Measurements from ENCODE around the gene CASR.

CASR gene

GRCh38 chr3:122217901-122218300, 34.4 kb downstream of the CASR start:
- FAIRE-seq = no peak

GRCh38 chr3:122219242-122219872, 35.9 kb downstream of the CASR start:
- no peak for FAIRE-seq

- no peak for FAIRE-seq
Measured at GRCh38 chr3:122227036-122227781, 43.7 kb downstream of the CASR start.

GRCh38 chr3:122230174-122230573, 46.7 kb downstream of the CASR start:
- no peak for FAIRE-seq

GRCh38 chr3:122231465-122232157, 48.1 kb downstream of the CASR start:
- no peak for FAIRE-seq

- FAIRE-seq = no peak
Measured at GRCh38 chr3:122232485-122232884, 49.0 kb downstream of the CASR start.

- no peak for FAIRE-seq
Measured at GRCh38 chr3:122233101-122233952, 49.9 kb downstream of the CASR start.

- no peak for FAIRE-seq
Measured at GRCh38 chr3:122234117-122234516, 50.6 kb downstream of the CASR start.

GRCh38 chr3:122235147-122235546, 51.7 kb downstream of the CASR start:
- FAIRE-seq = no peak

GRCh38 chr3:122239112-122239511, 55.6 kb downstream of the CASR start:
- FAIRE-seq = no peak

GRCh38 chr3:122245513-122246174, 62.2 kb downstream of the CASR start:
- FAIRE-seq = no peak

GRCh38 chr3:122246199-122246598, 62.7 kb downstream of the CASR start:
- FAIRE-seq = no peak

GRCh38 chr3:122247087-122247824, 63.8 kb downstream of the CASR start:
- FAIRE-seq = no peak

- FAIRE-seq = no peak
Measured at GRCh38 chr3:122247825-122248185, 64.3 kb downstream of the CASR start.

- no peak for FAIRE-seq
Measured at GRCh38 chr3:122251428-122251827, 68.0 kb downstream of the CASR start.

GRCh38 chr3:122253581-122253980, 70.1 kb downstream of the CASR start:
- FAIRE-seq = no peak

GRCh38 chr3:122255757-122256439, 72.4 kb downstream of the CASR start:
- FAIRE-seq = no peak

- no peak for FAIRE-seq
Measured at GRCh38 chr3:122257644-122258364, 74.3 kb downstream of the CASR start.

- no peak for FAIRE-seq
Measured at GRCh38 chr3:122258757-122259371, 75.4 kb downstream of the CASR start.

- no peak for FAIRE-seq
Measured at GRCh38 chr3:122260206-122260605, 76.7 kb downstream of the CASR start.
